Measurements from ENCODE around the gene NPAS4.
"Not testable (repeated sequence)": the region's sequence is repeated elsewhere in the genome, so short reads cannot be mapped to it uniquely, and the experiment has no call there.

Gene NPAS4

DNA sequence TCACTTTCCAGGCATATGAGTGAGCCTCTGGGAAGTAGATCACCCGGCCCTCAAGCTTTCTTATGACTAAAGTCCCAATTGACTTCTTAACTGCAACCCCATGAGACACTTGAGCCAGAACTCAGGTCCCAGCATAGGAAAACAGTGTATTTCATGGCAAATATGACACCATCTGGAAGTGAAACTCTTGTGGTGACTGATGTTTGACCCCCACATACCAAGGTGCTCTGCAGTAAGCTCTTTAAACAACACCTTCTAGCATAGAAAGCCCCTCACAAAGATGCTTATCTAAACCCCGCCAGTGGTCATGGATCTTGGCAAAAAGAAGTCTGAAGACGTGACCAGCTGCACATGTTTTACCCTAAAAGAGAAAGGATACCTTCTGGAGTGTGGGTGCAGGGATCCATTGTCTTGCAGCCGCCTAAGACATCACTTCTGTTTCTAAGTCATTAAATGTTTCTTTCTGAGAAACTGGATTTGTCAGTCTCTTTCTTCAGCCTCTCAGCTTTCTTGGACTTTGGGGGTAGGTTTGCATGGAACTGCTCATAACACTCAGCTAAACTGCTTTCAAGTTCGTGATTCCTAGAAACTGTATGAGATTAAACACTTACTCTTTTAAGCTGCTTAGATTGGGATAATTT, 38.4 kb downstream of the NPAS4 start:
- no peak for DNase-seq

DNA sequence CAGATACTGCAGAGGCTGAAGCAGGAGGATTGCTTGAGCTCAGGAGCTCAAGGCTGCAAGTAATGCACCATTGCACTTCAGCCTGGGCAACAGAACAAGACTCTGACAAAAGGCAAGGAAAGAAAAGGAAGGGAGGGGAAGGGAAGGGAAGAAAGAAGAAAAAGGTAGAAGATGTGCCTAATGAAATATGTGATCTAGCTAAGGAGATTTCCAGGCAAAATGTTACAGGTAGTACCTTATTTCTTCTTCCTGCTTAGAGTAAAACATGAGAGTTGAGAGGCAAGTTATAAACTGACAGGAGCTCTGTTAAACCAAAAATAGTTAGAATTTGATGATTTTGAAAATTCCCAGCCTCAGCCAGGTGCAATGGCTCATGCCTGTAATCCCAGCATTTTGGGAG, 41.2 kb downstream of the NPAS4 start:
- DNase-seq: no peak

DNA sequence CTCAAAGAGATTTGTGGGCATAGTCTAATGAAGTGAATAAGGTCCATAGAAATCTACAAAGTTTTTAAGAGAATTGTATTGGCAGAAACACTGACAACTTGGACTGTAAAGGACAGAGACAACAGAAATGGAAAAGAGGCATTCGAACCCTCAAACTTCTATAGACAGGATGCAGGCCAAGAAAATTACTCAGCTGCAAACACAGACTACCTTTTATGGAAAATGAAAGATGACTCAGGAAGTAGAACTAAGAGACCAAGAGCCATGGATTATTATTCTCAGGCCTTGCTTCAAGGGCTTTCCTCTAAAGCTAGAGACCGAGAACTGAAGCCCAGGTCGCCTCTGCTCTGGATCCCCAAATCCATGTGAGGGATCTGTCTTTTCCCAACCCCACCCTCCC, 42.1 kb downstream of the NPAS4 start:
- no peak for DNase-seq

DNA sequence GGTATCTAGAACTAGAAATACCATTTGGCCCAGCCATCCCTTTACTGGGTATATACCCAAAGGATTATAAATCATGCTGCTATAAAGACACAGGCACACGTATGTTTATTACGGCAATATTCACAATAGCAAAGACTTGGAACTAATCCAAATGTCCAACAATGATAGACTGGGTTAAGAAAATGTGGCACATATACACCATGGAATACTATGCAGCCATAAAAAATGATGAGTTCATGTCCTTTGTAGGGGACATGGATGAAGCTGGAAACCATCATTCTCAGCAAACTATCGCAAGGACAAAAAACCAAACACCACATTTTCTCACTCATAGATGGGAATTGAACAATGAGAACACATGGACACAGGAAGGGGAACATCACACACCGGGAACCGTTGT, 43.3 kb downstream of the NPAS4 start:
- not testable (repeated sequence) for DNase-seq

DNA sequence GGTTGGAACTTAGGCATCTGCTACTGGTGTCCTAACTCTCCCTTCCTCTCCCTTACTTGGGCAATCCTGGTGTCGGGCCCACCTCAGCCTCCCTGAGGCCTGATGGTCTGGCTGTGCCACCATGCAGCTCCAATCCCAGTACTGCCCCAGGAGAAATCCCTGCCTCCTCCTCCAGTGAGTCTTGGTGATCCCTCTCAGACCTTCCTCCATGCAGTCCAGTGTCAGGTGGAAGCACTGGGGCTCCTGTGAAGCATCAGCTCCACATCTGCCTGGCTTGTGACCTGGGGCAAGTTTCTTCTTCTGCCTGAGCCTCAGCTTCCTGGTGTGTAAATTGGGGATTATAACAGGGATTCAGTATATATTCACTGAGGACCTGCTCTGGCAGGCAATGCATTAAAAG, 44.1 kb downstream of the NPAS4 start:
- DNase-seq: no peak

DNA sequence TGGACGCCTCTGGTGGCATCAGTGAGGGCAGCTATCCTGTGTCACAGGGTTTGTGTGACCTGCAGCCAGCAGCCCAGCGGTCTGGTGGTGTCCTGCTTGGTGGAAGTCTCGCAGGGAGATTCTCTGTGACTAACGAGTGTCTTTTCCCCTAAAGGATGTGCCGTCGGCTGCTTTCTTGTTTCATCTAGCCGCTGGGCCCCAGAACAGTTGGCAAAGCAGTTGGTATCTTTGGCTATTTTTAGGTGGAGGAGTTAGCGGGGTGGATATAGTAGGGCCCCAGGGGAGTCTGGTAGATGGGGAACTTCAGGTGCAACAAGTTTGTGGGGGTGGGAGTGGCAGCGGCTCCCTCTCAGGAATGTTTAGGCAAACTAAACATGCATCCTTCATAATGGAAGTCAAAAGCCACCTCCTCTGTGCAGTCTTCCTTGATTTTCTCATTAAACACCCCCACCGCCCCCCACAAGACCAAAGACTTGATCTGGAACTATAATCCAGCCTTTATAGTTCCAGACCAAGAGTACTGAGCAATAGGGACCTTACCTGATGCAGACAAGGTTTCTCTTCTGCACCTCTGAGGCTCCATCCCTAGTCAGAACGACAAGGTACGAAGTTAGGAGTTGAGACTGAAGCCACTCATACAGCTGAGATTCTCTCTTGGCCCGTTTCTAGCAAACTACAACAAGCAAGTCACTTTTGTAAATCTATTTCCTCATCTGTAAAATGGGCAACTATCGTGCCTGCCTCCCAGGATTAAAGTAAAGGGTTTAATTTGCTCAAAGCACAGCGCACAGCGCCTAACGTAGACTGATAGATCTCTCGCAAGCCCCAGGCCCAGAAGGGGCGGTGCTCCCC, 44.8 kb downstream of the NPAS4 start:
- DNase-seq: no peak

DNA sequence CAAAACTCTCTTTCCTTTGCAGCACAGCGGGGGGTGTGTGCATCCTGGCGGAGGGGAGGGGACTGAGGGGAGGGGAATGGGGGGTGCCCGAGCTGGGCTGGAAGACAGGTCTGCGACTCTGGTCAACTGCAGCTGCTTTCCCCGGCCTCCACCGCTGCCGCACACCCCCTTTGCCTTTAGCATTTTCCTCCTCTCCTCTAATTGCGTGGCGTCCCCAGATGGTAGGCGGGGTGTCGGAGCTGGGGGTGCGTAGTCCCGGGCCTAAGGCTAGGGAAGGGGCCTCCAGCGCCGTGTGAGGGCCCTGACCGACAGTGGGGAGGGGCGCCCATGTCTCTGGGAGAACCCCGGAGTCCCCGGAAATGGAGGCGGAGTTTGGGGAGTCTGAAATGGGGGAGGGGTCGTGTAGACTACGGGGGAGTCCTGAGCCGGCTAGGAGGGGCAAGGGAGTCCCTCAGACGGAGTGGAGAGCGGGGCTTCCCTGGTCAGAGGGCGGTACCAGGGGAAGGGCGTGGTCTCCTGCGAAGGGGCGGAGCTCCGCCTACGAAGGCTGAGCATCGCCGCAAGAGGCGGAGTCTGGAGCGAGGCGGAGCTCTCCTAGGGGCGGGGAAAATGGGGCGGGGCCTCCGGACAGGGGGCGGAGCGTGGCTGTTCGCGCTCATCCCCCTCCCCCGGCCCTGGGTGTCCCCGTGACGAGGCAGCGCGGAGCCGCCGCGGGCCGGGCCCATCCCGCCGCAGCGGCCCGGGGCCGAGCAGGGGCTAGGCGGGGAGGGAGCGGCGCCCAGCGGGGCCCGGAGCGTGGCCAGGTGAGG, 45.6 kb downstream of the NPAS4 start, which contains the start of gene PELI3:
Gene PELI3, plus strand, starts transcription at position 681 of the 809 bp plus-strand sequence. CDS start 1,224 bp downstream, outside the sequence.
- DNase-seq: peak; percentile 93

DNA sequence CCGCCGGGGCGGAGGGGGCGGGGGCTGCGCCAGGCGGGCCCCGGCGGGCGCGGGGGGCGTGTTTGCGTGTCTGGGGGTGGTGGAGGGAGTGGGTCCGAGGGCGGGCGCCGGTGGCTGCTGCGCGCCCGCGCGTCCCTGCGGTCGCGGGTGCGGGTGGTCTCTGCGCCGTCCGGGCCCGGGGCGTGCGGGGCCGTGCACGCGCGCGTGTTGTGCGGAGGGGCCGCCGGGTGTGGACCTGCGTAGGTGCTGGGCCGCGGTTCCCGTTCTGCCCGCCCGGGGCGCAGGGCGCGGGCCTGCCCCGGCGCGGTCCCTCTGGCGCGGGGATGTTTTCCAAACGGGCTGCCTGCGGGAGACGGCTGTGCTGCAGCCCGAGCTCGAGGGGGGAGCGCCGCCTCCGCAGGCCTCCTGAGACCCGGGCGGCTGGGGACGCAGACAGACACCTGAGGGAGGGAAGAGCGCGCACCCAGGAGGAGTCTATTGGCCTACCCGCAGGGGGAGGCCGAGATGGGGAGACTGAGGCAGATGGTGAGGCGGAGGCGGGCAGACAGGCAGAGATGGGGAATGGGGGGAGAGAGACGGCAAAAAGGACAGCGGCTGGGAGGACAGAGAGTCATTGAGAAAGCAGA, 46.3 kb downstream of the NPAS4 start:
- DNase-seq: no peak

DNA sequence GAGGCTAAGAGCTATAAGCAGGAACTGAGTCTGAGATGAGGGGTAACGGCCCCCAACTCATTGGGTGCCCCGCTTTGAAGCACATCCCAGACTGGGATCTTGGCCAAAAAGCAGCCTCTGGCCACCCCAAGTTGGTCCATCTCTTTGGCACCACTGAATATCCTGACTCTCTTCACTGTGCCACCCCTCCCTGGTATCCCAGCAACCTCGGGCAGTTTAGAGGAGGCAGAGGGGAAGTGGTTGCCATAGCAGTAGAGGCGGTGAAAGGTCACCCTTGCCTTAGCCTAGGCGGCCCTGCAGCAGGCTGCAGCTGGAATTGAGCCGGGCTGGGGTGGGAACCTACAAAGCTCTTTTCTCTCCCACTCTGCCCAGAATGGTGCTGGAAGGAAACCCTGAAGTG, 46.9 kb downstream of the NPAS4 start:
- DNase-seq: no peak

DNA sequence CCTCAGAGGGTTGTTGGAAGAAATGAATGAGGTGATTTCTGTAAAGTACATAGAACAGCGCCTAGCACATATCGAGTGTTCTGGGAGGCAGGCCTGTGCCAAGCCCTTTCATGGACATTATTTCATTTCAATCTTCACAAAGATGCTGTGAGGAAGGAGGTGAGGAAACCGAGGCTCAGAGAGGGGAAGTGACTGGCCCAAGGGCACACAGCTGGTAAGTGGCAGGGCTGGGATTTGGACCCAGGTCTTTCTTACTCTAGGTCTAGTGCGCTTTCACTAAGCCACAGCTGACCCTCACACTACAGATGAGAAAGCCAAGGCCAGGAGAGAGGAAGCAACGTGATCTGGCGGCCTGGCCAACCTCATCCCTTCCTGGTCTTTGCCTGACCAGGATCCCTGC, 47.9 kb downstream of the NPAS4 start:
- no peak for DNase-seq

DNA sequence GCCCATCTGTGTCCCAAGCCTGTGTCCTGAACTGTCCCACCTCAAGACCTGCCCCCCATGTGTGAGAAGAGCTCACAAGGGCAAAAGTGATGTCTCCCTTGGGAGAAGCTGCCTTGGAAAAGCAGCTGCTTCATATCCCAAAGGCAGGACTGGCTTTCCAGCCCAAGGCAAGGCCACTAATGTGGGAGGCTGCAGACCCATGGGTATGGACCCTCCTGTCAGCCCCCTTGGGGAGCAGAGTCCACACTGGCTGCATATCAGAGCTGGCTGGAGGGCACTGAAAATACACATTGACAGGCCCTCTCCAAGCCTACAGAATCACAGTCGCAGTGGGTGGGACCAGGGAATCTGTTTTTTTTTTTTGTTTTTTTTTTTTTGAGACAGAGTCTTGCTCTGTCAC, 48.6 kb downstream of the NPAS4 start:
- DNase-seq: no peak

DNA sequence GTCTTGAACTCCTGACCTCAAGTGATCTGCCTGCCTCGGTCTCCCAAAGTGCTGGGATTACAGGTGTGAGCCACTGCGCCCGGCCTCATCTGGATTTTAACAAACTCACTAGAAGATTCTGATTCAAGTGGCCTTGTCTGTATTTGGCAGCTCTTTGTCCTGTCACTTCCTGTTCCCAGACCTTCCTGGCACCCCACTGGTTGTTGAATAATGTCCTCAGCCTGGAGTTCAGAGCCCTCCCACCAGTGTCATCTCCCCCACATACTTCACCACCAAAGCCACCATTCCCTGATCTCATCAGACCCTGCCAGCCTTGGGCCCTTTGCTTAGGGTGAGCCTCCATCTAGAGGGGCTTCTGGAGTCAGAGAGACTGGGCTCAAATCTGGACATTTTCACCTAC, 49.2 kb downstream of the NPAS4 start:
- no peak for DNase-seq

DNA sequence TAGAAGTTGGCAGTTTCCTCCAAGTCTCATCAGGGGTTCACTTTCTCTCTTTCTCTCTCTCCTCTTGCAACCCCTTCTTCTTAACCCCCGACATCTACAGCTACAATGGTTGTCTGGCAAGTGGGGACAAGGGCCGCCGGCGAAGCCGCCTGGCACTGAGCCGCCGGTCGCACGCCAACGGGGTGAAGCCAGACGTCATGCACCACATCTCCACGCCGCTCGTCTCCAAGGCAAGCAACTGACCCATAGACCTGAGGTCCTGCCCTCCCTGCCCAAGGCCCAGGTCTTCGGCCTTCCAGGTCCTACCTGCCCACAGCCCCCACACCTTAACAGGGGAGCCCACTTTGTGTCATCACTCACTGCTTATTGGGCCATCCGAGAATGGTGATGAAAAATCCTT, 50.3 kb downstream of the NPAS4 start:
- DNase-seq: no peak

DNA sequence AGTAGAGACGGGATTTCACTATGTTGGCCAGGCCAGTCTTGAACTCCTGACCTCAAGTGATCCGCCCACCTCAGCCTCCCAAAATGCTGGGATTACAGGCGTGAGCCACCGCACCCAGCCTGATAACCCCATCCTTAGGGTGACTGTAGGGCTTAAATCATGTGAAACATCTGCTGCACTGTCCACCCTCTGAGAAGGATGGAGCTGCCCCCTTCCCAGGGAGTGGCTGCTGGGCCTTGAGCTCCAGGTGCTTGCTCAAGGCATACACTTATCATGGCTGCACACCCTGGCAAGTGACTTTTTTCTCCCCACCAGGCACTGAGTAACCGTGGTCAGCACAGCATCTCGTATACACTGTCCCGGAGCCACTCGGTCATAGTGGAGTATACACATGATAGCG, 51.2 kb downstream of the NPAS4 start:
- no peak for DNase-seq

DNA sequence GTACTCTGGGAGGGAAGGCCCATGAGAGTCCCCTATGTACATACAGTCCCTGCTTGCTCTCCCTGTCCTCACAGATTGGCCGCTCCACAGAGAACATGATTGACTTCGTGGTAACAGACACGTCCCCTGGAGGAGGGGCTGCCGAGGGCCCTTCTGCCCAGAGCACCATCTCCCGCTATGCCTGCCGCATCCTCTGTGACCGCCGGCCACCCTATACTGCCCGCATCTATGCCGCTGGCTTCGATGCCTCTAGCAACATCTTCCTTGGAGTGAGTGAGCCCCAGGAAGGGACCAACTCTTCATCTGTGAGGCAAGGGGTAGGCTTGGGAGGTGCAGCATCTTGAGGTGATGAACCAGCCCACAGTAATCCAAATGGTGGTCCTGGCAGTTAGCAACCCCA, 52.3 kb downstream of the NPAS4 start:
- DNase-seq: no peak

DNA sequence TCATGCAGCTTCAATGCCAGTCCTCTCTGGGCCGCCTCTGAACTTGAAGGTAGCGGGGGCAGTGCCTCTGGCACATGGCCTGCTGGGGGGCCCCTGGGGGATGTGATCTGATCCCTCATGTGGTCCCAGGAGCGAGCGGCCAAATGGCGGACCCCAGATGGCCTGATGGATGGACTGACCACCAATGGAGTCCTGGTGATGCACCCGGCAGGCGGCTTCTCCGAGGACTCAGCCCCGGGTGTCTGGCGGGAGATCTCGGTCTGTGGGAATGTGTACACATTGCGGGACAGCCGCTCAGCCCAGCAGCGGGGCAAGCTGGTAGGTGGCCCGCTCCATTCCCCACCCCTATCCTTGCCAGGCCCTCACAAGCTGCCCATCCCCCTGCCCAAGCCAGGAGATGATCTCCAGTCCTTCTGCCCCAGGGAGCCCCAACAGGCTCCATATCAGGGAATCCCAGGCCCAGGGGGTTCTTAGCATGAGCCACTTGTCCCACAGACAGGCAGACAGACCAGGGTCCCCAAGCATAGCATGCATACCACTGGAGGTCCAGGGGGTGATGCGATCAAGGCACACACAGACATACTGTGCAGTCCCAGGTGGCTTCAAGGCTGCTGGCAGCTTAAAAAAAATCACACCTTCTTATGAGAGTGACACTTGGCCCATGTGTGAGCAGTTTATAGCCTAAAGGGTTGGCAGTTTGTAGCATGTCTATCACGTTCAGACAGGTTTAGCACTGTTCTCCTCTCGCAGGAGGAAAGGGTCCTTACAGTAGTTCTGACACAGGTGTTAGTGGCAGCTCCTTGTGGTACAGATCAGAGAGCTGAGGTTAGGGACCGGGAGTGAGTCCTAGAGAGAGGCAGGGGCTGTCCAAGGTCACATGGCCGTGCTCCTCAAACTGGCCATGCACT, 53.0 kb downstream of the NPAS4 start:
- DNase-seq: no peak

DNA sequence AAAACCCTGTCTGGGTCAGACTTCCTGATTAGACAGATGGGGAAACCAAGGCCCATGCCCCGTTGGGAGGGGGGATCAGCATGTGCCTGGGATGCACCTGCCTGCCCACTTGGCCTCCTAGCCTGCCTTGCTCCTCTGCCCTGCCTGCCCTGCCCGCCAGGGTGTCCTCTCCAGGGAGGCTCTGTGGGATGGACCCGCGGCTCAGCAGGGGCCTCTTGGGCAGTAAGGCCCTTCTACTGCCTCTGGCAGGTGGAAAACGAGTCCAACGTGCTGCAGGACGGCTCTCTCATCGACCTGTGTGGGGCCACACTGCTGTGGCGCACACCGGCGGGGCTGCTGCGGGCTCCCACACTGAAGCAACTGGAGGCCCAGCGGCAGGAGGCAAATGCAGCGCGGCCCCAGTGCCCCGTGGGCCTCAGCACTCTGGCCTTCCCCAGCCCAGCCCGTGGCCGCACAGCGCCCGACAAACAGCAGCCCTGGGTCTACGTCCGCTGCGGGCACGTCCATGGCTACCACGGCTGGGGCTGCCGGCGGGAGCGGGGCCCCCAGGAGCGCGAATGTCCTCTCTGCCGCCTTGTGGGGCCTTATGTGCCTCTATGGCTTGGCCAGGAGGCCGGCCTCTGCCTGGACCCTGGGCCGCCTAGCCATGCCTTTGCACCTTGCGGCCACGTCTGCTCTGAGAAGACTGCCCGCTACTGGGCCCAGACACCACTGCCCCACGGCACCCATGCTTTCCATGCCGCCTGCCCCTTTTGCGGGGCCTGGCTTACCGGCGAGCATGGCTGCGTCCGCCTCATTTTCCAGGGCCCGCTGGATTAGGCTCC, 54.7 kb downstream of the NPAS4 start:
- DNase-seq: no peak

All from stimulated activated CD4-positive, alpha-beta T cell treated with anti-CD3 and anti-CD28 coated beads, Interleukin-4, amount 100 ng/mL, for 1 hour (primary cell).